Measurements from ENCODE around the gene NHEJ1. TPM values are rescaled to one million over a fixed set of nuclear protein-coding genes. Genes with fewer than 3 reads are reported as not detected.

Gene NHEJ1
- total and polyA plus RNA-seq, 8 donors, result 3.9 to 8.7 (median 6.6) TPM

- TF ChIP-seq CTCF (IDR thresholded peaks at IDR 0.05), result no peak
- H3K36me3 ChIP-seq, result no peaks in the 10 kb centered on the region
- 37 to 40% methylated on average over 5 of the region's 5 CpGs for WGBS, 2 donors
- intact Hi-C loops (cut with DNase I), result no loop called here
- H3K4me1 ChIP-seq, result peaks cover 0 to 11% (median 10%) of the 10 kb centered on the region in 3 donors
- H3K4me3 ChIP-seq, result no peak overlapping the region
- H3K9me3 ChIP-seq, result no peaks in the 10 kb centered on the region
- DNase-seq, result no peak
- H3K27me3 ChIP-seq, result no peaks in the 10 kb centered on the region
- no peak for FAIRE-seq
- no peak overlapping the region for H3K27ac ChIP-seq
- peak; percentile 31 to 95 (median 63) for ATAC-seq
These were observed 49.1 kb downstream of the NHEJ1 start for GRCh38 chr2:219111375-219112061.

GRCh38 chr2:219109471-219109870 lies 51.1 kb downstream of the NHEJ1 start:
- 90 to 96% methylated on average over 3 of the region's 3 CpGs for WGBS, 2 donors
- Histone ChIP-seq H3K4me3 (no peak overlapping the region), H3K36me3 (no peaks in the 10 kb centered on the region), H3K4me1 (peaks cover 0 to 11% (median 10%) of the 10 kb centered on the region in 3 donors), H3K9me3 (no peaks in the 10 kb centered on the region), H3K27ac (no peak overlapping the region), H3K27me3 (no peaks in the 10 kb centered on the region)
- FAIRE-seq, result no peak
- DNase-seq, result no peak
- no peak for ATAC-seq
- intact Hi-C loops (cut with DNase I), result no loop called here
- TF ChIP-seq CTCF (IDR thresholded peaks at IDR 0.05), result no peak

GRCh38 chr2:219107758-219108157 lies 52.9 kb downstream of the NHEJ1 start:
- H3K27ac ChIP-seq, result no peak overlapping the region
- no peak for ATAC-seq

GRCh38 chr2:219106251-219106650 lies 54.4 kb downstream of the NHEJ1 start:
- TF ChIP-seq CTCF (IDR thresholded peaks at IDR 0.05), result no peak
- FAIRE-seq, result no peak
- no peaks in the 10 kb centered on the region for H3K27me3 ChIP-seq

More at GRCh38 chr2:219107758-219108157, 52.9 kb downstream of the NHEJ1 start:
- Histone ChIP-seq H3K36me3 (no peaks in the 10 kb centered on the region), H3K4me3 (no peak overlapping the region), H3K9me3 (no peaks in the 10 kb centered on the region), H3K4me1 (peaks cover 0 to 11% (median 10%) of the 10 kb centered on the region in 3 donors), H3K27me3 (no peaks in the 10 kb centered on the region)
- TF ChIP-seq CTCF (IDR thresholded peaks at IDR 0.05), result no peak
- intact Hi-C loops (cut with DNase I), result no loop called here
- FAIRE-seq, result no peak
- WGBS, 2 donors, result 51 to 64% methylated on average over 8 of the region's 8 CpGs
- no peak for DNase-seq

More at GRCh38 chr2:219106251-219106650, 54.4 kb downstream of the NHEJ1 start:
- Histone ChIP-seq H3K4me1 (peaks cover 0 to 6% (median 5%) of the 10 kb centered on the region in 3 donors), H3K9me3 (no peaks in the 10 kb centered on the region), H3K4me3 (no peak overlapping the region), H3K36me3 (no peaks in the 10 kb centered on the region), H3K27ac (no peak overlapping the region)
- intact Hi-C loops (cut with DNase I), result no loop called here
- ATAC-seq (no peak), DNase-seq (no peak)
- 82 to 83% methylated on average over 3 of the region's 3 CpGs for WGBS, 2 donors
